SK-N-SH (cell line): Measurements from ENCODE around the gene TAOK3. TPM values are rescaled to one million over a fixed set of nuclear protein-coding genes. Genes with fewer than 3 reads are reported as not detected.
A peak's percentile ranks its signal among the peaks of the same experiment; 100 is the strongest.

Experiments used
- CTCF ChIA-PET: fragments of 300-600, 350-600 bp; formaldehyde crosslinking; extraction: SDS; loops from one replicate; lab custom pipeline; 2021; lab: Yijun Ruan, JAX
- POLR2A ChIA-PET: fragments of 350-600 bp; sonication (Branson Sonifier 250); formaldehyde crosslinking; extraction: SDS; loops from one replicate; lab custom pipeline; 2020; ENCODE audit warnings: antibody characterized with exemption, inconsistent platforms; lab: Yijun Ruan, JAX
- DNase-seq: peaks from one replicate; pipeline ENCODE4 v3.0.0; 2012
- H2AFZ ChIP-seq: fragments of 200-600 bp; sonication (generic); 2 replicates; pipeline ENCODE4 v1.8.1; 2016; ENCODE audit warnings: antibody characterized with exemption, mild to moderate bottlenecking, low read depth
- H3F3A ChIP-seq: fragments of 200-600 bp; sonication (generic); replicated peaks from 2 replicates; pipeline ENCODE3; 2016; ENCODE audit warnings: antibody characterized with exemption, mild to moderate bottlenecking; ENCODE audit not compliant: insufficient read depth
- H3K27ac ChIP-seq, 2 experiments: fragments of 200-500 bp in 1 of 2; fragments of 200-600 bp in 1 of 2; sonication (Bioruptor generic) in 1 of 2; sonication (generic), shearing (Covaris generic) in 1 of 2; 2 replicates each; pipeline versions ENCODE4 v1.5.1 to v1.6.1; 2014 to 2016; ENCODE audit warnings: low read depth in 2 of 2, inconsistent platforms in 1 of 2, low read length in 1 of 2, mild to moderate bottlenecking in 1 of 2, mixed read lengths in 1 of 2
- H3K27me3 ChIP-seq: fragments of 200-600 bp; sonication (generic), shearing (Covaris generic); 2 replicates; pipeline ENCODE4 v1.6.1; 2016; ENCODE audit warnings: mixed run types; ENCODE audit not compliant: insufficient read depth
- H3K36me3 ChIP-seq, 2 experiments: fragments of 200-500 bp in 1 of 2; fragments of 200-600 bp in 1 of 2; sonication (Bioruptor generic) in 1 of 2; sonication (generic) in 1 of 2; replicated peaks in 1 of 2; 2 replicates each; pipeline versions ENCODE3 to v1.5.1; 2014 to 2016; ENCODE audit warnings: low read length in 1 of 2, mild to moderate bottlenecking in 1 of 2; ENCODE audit not compliant: insufficient read depth in 2 of 2, control insufficient read depth in 1 of 2
- H3K4me1 ChIP-seq, 2 experiments: fragments of 200-500 bp in 1 of 2; fragments of 200-600 bp in 1 of 2; sonication (Bioruptor generic) in 1 of 2; sonication (generic), shearing (Covaris generic) in 1 of 2; 2 replicates each; pipeline versions ENCODE4 v1.5.1 to v1.6.1; 2014 to 2016; ENCODE audit warnings: low read depth in 1 of 2, low read length in 1 of 2, mixed run types in 1 of 2; ENCODE audit not compliant: insufficient read depth in 2 of 2, control insufficient read depth in 1 of 2
- H3K4me2 ChIP-seq: fragments of 200-600 bp; sonication (generic), shearing (Covaris generic); 2 replicates; pipeline ENCODE4 v1.6.1; 2017; ENCODE audit warnings: mixed run types
- H3K4me3 ChIP-seq, 2 experiments: fragments of 200-500 bp in 1 of 2; fragments of 200-600 bp in 1 of 2; sonication (Bioruptor generic) in 1 of 2; sonication (generic), shearing (Covaris generic) in 1 of 2; 2 replicates each; pipeline versions ENCODE4 v1.5.1 to v1.8.1; 2014 to 2016; ENCODE audit warnings: low read depth in 2 of 2, inconsistent platforms in 1 of 2, low read length in 1 of 2, mild to moderate bottlenecking in 1 of 2, mixed read lengths in 1 of 2, moderate library complexity in 1 of 2
- H3K79me2 ChIP-seq: fragments of 200-600 bp; sonication (generic); 2 replicates; pipeline ENCODE4 v1.8.1; 2017; ENCODE audit warnings: mild to moderate bottlenecking; ENCODE audit not compliant: insufficient read depth
- H3K9ac ChIP-seq: fragments of 200-600 bp; sonication (generic); 2 replicates; pipeline ENCODE4 v1.6.1; 2017; ENCODE audit warnings: mixed run types
- H3K9me2 ChIP-seq: fragments of 200-600 bp; sonication (generic); 2 replicates; pipeline ENCODE4 v1.6.1; 2017; ENCODE audit warnings: mixed run types
- H3K9me3 ChIP-seq: fragments of 200-600 bp; sonication (generic); 2 replicates; pipeline ENCODE4 v1.6.1; 2017; ENCODE audit warnings: mixed run types, mild to moderate bottlenecking, moderate library complexity
- H4K20me1 ChIP-seq: fragments of 200-600 bp; sonication (generic); 2 replicates; pipeline ENCODE4 v1.6.1; 2017; ENCODE audit warnings: mild to moderate bottlenecking, mixed run types; ENCODE audit not compliant: insufficient read depth
- EP300 ChIP-seq, 2 experiments: IDR thresholded peaks; 2 replicates each; pipeline versions ENCODE4 v1.4.0 to v1.6.1; 2012; ENCODE audit warnings: borderline replicate concordance in 1 of 2, low read depth in 1 of 2, low read length in 1 of 2
- EZH2phosphoT487 ChIP-seq: fragments of 200-600 bp; sonication (generic); IDR thresholded peaks from 2 replicates; pipeline ENCODE4 v1.6.1; 2017; ENCODE audit warnings: low read depth, mixed run types, mild to moderate bottlenecking, antibody characterized with exemption, moderate library complexity, borderline replicate concordance
- FOSL2 ChIP-seq: IDR thresholded peaks from 2 replicates; pipeline ENCODE4 v1.4.0; 2012; ENCODE audit warnings: low read depth, mild to moderate bottlenecking, moderate library complexity, borderline replicate concordance
- FOXJ3 ChIP-seq: sonication (generic); formaldehyde crosslinking; IDR thresholded peaks from 2 replicates; pipeline ENCODE4 v1.5.1; 2020; ENCODE audit warnings: mild to moderate bottlenecking, missing genetic modification reagents
- IRF3 ChIP-seq: fragments of 150-350 bp; IDR thresholded peaks from 2 replicates; pipeline ENCODE4 v1.6.1; 2016; ENCODE audit warnings: mild to moderate bottlenecking, low read depth, low read length
- MEF2A ChIP-seq: IDR thresholded peaks from 2 replicates; pipeline ENCODE4 v1.4.0; 2012; ENCODE audit warnings: low read depth, borderline replicate concordance
- MXI1 ChIP-seq: IDR thresholded peaks from 2 replicates; pipeline ENCODE4 v1.6.1; 2012; ENCODE audit warnings: mild to moderate bottlenecking, low read depth, low read length, improper control_type of control experiment
- NFIC ChIP-seq: IDR thresholded peaks from 2 replicates; pipeline ENCODE4 v1.4.0; 2012; ENCODE audit warnings: borderline replicate concordance
- NRF1 ChIP-seq: IDR thresholded peaks from 2 replicates; pipeline ENCODE4 v1.6.1; 2012; ENCODE audit warnings: low read depth, mild to moderate bottlenecking, low read length
- PBX3 ChIP-seq: IDR thresholded peaks from 2 replicates; pipeline ENCODE4; 2012
- RFX5 ChIP-seq: IDR thresholded peaks from 2 replicates; pipeline ENCODE4 v1.6.1; 2012; ENCODE audit warnings: mild to moderate bottlenecking, improper control_type of control experiment, low read length
- RXRA ChIP-seq: IDR thresholded peaks from 2 replicates; pipeline ENCODE4 v1.4.0; 2012; ENCODE audit warnings: low read depth, mild to moderate bottlenecking, borderline replicate concordance
- SMC3 ChIP-seq: IDR thresholded peaks from 2 replicates; pipeline ENCODE4 v1.6.1; 2012; ENCODE audit warnings: low read depth, low read length, improper control_type of control experiment
- TCF12 ChIP-seq: IDR thresholded peaks from 2 replicates; pipeline ENCODE4 v1.4.0; 2012
- TEAD4 ChIP-seq: IDR thresholded peaks from 2 replicates; pipeline ENCODE4 v1.4.0; 2012; ENCODE audit warnings: mild to moderate bottlenecking, borderline replicate concordance; ENCODE audit not compliant: insufficient read depth
- YY1 ChIP-seq: IDR thresholded peaks from 2 replicates; pipeline ENCODE4 v1.4.0; 2012; ENCODE audit warnings: low read depth, mild to moderate bottlenecking
- WGBS: methylation state at CpG from one replicate; pipeline ENCODE4 v1.1.6; 2017; ENCODE audit warnings: low lambda C conversion rate; 5-methylcytosine and 5-hydroxymethylcytosine counted together
- polyA plus RNA-seq, 3 experiments: library from polyadenylated mRNA; depleted of rRNA; stranded (reverse); fragments of >200 nt; gene quantifications; 2 replicates each; pipeline ENCODE4 v1.2.3, GENCODE V29; 2012

Gene TAOK3
- polyA plus RNA-seq, 1 of the 3 experiments (the other 2 are of a cell fraction) = 18.1 TPM

GRCh38 chr12:118374909-118375308 lies 2.2 kb upstream of the TAOK3 start:
- Histone ChIP-seq H3K27ac (peak overlapping the region in 1 of 2 experiments; percentile 15; a peak in 1 of 4 replicates), H3K9me2 (no peaks in the 10 kb centered on the region), H3K27me3 (no peaks in the 10 kb centered on the region), H3K9me3 (no peaks in the 10 kb centered on the region), H3K4me3 (no peak overlapping the region), H2AFZ (no peak overlapping the region), H3F3A (peaks cover 8% of the 10 kb centered on the region), H3K9ac (no peak overlapping the region), H3K36me3 (peaks cover 6 to 12% of the 10 kb centered on the region in 2 experiments), H3K4me2 (peak overlapping the region; percentile 18; the same call in 1 of the 2 replicates), H3K79me2 (peaks cover 64% of the 10 kb centered on the region), H4K20me1 (peaks cover 12% of the 10 kb centered on the region), H3K4me1 (peaks cover 9 to 22% of the 10 kb centered on the region in 2 experiments; a peak in 3 of 4 replicates)
- POLR2A ChIA-PET = no interaction called here
- DNase-seq = no peak
- no peak for TF ChIP-seq MEF2A
- TF ChIP-seq TEAD4 = no peak
- TF ChIP-seq TCF12 = no peak
- no peak for TF ChIP-seq NRF1
- TF ChIP-seq FOXJ3 = no peak
- TF ChIP-seq EP300 (IDR thresholded peaks at IDR 0.05; ENCODE audit: borderline replicate concordance in 1 of 2, low read depth in 1 of 2, low read length in 1 of 2) = no peak
- TF ChIP-seq YY1 = no peak
- no peak for TF ChIP-seq NFIC
- CTCF ChIA-PET = interaction anchor here (1.1 to 7.8 kb wide), 12 partner anchors 10 to 404 kb away, joined by 3 to 267 read pairs (median 16); no protein-coding TSS in a partner anchor
- 88% methylated on average over 5 of the region's 5 CpGs for WGBS

- no peak overlapping the region for H3K4me3 ChIP-seq
Measured at GRCh38 chr12:118374126-118374725, 1.5 kb upstream of the TAOK3 start.

More at GRCh38 chr12:118374126-118374725, 1.5 kb upstream of the TAOK3 start:
- no peak overlapping the region for H2AFZ ChIP-seq
- TF ChIP-seq EZH2phosphoT487 = no peak
- TF ChIP-seq PBX3 = no peak
- TF ChIP-seq MEF2A = no peak
- no peak for TF ChIP-seq NFIC
- TF ChIP-seq RXRA = no peak
- TF ChIP-seq SMC3 = no peak
- TF ChIP-seq FOSL2 = no peak
- no peak for TF ChIP-seq RFX5
- TF ChIP-seq FOXJ3 = no peak
- no peak for TF ChIP-seq MXI1
- no peak for TF ChIP-seq IRF3
- TF ChIP-seq, all 33 proteins: peak for 0
- Histone ChIP-seq H3K36me3 (peaks cover 0 to 5% of the 10 kb centered on the region in 2 experiments), H4K20me1 (peaks cover 9% of the 10 kb centered on the region), H3K4me2 (peak overlapping the region; percentile 75; the same call in 1 of the 2 replicates), H3K9me2 (no peaks in the 10 kb centered on the region), H3K27me3 (no peaks in the 10 kb centered on the region), H3K4me1 (peaks cover 9 to 22% of the 10 kb centered on the region in 2 experiments; a peak in 3 of 4 replicates), H3F3A (peaks cover 8% of the 10 kb centered on the region), H3K9me3 (no peaks in the 10 kb centered on the region), H3K9ac (no peak overlapping the region), H3K79me2 (peaks cover 64% of the 10 kb centered on the region), H3K27ac (no peak overlapping the region; a peak in 1 of 4 replicates)
- ChIA-PET CTCF (interaction anchor here (1.2 to 7.8 kb wide), 4 partner anchors 191 to 226 kb away, joined by 3 to 267 read pairs (median 41); no protein-coding TSS in a partner anchor), POLR2A (no interaction called here)
- no peak for DNase-seq
- 92% methylated on average over 14 of the region's 14 CpGs for WGBS
